NCI-H460 (cell line): Measurements from ENCODE around the gene CFAP298. TPM values are rescaled to one million over a fixed set of nuclear protein-coding genes. Genes with fewer than 3 reads are reported as not detected.
"Not testable (repeated sequence)": the region's sequence is repeated elsewhere in the genome, so short reads cannot be mapped to it uniquely, and the experiment has no call there.

Experiments used
- DNase-seq: peaks from one replicate; pipeline ENCODE4 v3.0.0-alpha.2; 2016; ENCODE audit warnings: low read depth; ENCODE audit errors: extremely low read depth
- small RNA-seq, 2 experiments: library from RNA; depleted of rRNA; stranded (forward); fragments of <200 nt; gene quantifications; one replicate each; pipeline ENCODE3, GENCODE V24; 2014
- total RNA-seq: library from RNA; depleted of rRNA; stranded (reverse); fragments of >200 nt; shearing (Covaris generic); gene quantifications from 2 replicates; pipeline ENCODE4 v1.2.3, GENCODE V29; 2014; rRNA removed

Gene CFAP298
- total RNA-seq, 1 experiment from 2014 or later: 52.7 TPM

GRCh38 chr21:32569261-32570230, 42.6 kb downstream of the CFAP298 start:
- DNase-seq: peak; percentile 58

DNA sequence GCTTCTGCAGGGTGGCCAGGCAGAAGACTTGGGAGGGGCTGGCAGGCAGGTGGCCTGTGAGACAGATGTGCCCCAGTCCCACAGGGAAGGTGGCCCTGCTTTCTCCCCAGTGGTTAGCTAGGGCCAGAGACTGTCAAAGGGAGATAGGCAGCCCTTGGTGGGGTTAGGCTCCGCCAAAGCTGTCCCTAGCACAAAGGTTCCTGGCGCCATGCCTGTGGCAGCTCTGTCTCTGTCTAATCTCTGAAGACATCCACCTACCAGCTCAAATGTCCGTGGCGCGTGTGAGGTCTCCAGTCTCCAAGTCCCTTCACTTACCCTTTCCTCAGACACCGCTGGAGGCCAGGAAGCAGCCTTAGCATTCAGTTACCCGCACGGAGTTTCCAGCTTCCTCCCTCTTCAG, 44.6 kb downstream of the CFAP298 start:
- DNase-seq: no peak

GRCh38 chr21:32566741-32567389, 45.3 kb downstream of the CFAP298 start:
- DNase-seq: no peak

- DNase-seq: no peak
Measured at GRCh38 chr21:32565856-32566465, 46.2 kb downstream of the CFAP298 start.

- DNase-seq: no peak
Measured at GRCh38 chr21:32562915-32563314, 49.3 kb downstream of the CFAP298 start.

DNA sequence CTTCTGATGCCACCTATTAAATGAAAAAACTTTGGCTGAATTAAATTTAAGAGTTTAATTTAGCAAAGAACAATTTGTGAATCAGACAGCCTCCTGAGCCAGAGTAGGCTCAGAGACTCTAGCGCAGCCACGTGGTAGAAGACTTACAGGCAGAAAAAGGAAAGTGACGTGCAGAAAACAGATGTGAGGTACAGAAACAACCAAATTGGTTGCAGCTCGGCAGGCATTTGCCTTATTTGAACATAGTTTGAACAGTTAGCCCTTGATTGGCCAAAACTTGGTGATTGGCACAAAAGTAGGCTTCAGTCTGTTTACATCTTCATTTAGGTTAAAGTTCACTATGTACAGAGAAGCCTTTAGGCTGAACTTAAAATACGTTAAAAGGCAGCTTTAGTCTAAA, 49.8 kb downstream of the CFAP298 start:
- peak; percentile 27 for DNase-seq

GRCh38 chr21:32561476-32561875, 50.7 kb downstream of the CFAP298 start:
- not testable (repeated sequence) for DNase-seq

GRCh38 chr21:32560896-32561295, 51.3 kb downstream of the CFAP298 start:
- DNase-seq: no peak

DNA sequence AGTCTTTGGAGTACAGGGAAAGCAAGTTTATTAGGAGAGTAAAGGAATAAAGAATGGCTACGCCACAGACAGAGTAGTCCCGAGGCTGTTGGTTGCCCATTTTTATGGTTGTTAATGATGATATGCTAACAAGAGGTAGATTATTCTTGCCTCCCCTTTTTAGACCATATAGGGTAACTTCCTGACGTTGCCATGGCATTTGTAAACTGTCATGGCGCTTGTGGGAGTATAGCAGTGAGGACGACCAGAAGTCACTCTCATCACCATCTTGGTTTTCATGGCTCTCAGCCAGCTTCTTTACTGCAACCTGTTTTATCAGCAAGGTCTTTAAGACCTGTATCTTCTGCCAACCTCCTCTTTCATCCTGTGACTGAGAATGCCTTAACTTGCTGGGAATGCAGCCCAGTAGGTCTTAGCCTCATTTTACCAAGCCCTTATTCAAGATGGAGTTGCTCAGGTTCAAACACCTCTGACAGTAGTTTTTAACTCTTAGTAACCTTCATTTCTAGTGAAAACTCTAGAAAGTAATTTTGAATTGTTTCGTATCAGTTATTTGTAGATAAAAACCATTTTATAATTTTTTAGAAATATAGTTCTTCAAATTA, 53.1 kb downstream of the CFAP298 start:
- DNase-seq: no peak

DNA sequence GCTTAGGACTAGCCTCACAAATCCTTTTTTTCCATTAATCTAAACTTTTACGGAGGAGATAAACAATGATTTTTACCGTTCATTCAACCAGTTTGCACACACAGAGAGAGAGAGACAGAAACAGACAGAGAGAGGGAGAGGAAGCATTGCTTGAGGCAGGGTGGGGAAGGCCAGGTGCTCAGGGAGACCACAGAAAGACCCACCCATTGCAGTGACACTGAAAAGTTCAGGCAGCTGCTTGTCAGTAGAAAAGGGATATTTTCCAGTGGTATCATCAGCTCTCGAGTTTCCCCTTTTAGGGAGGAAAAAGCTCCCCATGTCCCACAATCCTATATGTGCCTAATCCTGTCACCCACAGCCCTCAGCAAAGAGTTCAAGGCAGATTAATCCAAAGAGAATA, 54.1 kb downstream of the CFAP298 start:
- DNase-seq: no peak

GRCh38 chr21:32554832-32555638, 57.1 kb downstream of the CFAP298 start:
- DNase-seq: no peak

DNA sequence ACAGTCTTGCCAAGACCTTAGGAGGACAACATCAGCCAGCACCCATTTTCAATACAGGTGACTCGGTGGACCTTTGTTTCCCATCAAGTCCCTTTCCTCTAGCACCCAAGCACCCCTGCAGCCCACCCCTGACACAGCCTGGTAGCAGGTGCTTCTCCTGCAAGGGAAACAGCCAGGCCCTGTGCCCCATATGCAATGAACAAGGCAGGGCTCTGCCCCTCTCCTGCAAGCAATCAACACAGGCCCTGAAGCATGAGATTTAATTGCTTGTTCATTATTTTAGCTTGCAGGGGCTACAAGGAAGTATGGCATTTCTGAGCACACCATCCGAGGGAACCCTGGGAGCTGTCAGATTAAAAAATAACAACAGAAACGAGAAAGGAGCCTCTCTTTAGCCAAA, 62.3 kb downstream of the CFAP298 start:
- DNase-seq: no peak

DNA sequence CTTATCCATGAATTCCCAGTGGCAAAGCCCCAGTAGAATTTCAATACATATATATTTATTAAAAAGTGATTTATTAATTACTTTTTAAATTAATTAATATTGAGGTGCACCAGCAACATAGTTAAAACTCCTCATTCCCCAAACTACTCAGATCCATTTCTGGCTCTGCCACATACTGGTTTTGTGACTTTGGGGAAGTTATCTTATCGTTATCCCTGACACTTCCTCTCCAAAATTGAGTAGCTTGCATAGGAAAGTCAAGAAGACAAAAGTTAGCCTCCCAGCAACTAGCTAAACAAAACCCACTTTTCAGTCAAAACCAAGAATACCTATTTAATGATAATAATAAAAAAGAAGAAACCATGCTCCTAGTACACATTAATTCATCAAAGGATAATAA, 62.7 kb downstream of the CFAP298 start:
- DNase-seq: no peak

Small RNAs within 50 kb of the gene (small RNA-seq; reads per million reads assigned to genes)
- 0.37 to 10.9 reads per million in 2 experiments for gene RNA5SP490

Other genes starting within 250 kb of the CFAP298 start
- gene URB1, start 219.4 kb downstream of the CFAP298 start, total RNA-seq: 25.4 and 26.4 TPM in 2 replicates
- gene EVA1C, start 199.7 kb downstream of the CFAP298 start, total RNA-seq: 46.5 and 55.7 TPM in 2 replicates
- gene TCP10L, start 26.9 kb downstream of the CFAP298 start, total RNA-seq: 0.84 TPM in 1 of 2 replicates, not detected in the other
- 1.7 and 2.9 TPM in 2 replicates for gene SYNJ1, start 115.6 kb upstream of the CFAP298 start, total RNA-seq
- 27.0 and 34.3 TPM in 2 replicates for gene PAXBP1, start 159.4 kb upstream of the CFAP298 start, total RNA-seq